GM23338 (cell line): ENCODE measurements around the gene GPC6.

Experiments used
- CREB1 ChIP-seq: fragments of 250-450 bp; sonication (Bioruptor Pico); IDR thresholded peaks from 2 replicates; pipeline ENCODE4 v1.5.0; 2020; ENCODE audit warnings: low read depth, mild to moderate bottlenecking, moderate library complexity
- EZH2 ChIP-seq: fragments of 200-600 bp; sonication (generic); IDR thresholded peaks from one replicate; pipeline ENCODE4 v1.8.0; 2017; ENCODE audit warnings: antibody characterized with exemption, mild to moderate bottlenecking, low read depth; ENCODE audit not compliant: unreplicated experiment
- EZH2phosphoT487 ChIP-seq: fragments of 200-600 bp; sonication (generic); IDR thresholded peaks from one replicate; pipeline ENCODE4 v1.8.1; 2018; ENCODE audit warnings: antibody characterized with exemption; ENCODE audit not compliant: unreplicated experiment
- JUNB ChIP-seq: IDR thresholded peaks from one replicate; pipeline ENCODE4 v1.6.1; 2016; ENCODE audit warnings: antibody characterized with exemption; ENCODE audit not compliant: unreplicated experiment
- NANOG ChIP-seq: IDR thresholded peaks from 2 replicates; pipeline ENCODE4 v1.6.1; 2016; ENCODE audit warnings: antibody characterized with exemption, borderline replicate concordance
- POLR2AphosphoS5 ChIP-seq: IDR thresholded peaks from 2 replicates; pipeline ENCODE4 v1.6.1; 2016; ENCODE audit warnings: antibody characterized with exemption, low read depth
- ZNF114 ChIP-seq: fragments of 250-450 bp; sonication (Bioruptor Pico); IDR thresholded peaks from 2 replicates; pipeline ENCODE4 v1.5.0; 2020; ENCODE audit warnings: mild to moderate bottlenecking, moderate library complexity
- ZNF331 ChIP-seq: fragments of 250-450 bp; sonication (Bioruptor Pico); IDR thresholded peaks from 2 replicates; pipeline ENCODE4 v1.5.0; 2020; ENCODE audit warnings: low read depth, mild to moderate bottlenecking, moderate library complexity
- TF ChIP-seq, protein P1 (sequence below), 2 experiments: fragments of 200-600 bp in 1 of 2; sonication (generic) in 1 of 2; conservative IDR thresholded peaks; 2 replicates each; pipeline versions ENCODE4 v1.5.1 to v1.6.1; 2016 to 2017; ENCODE audit warnings: antibody characterized with exemption in 2 of 2, low read depth in 2 of 2, mild to moderate bottlenecking in 2 of 2, moderate library complexity in 1 of 2
- TF ChIP-seq, protein P2 (sequence below): IDR thresholded peaks from one replicate; pipeline ENCODE4 v1.6.1; 2018; ENCODE audit warnings: antibody characterized with exemption; ENCODE audit not compliant: unreplicated experiment
- TF ChIP-seq, protein P3 (sequence below): IDR thresholded peaks from 2 replicates; pipeline ENCODE4 v1.6.1; 2016; ENCODE audit warnings: antibody characterized with exemption

DNA sequence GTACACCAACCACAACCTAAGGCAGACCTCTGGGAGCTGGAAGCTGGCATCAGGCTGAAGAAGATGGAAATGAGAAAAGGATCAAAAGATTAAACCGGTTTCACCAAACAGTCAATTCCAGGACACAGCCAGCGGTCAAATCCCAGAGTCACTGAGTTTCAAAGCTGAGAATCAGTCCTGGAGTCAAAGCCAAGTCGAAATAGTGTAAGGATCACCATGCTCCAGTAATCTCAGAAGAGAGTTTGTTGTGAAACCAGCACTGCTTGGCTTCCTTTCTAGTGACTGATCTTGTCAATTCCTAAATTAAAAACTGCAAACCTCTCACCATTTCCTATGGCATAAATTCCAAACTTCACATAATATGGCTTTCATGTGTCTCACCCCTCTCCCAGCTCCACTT lies 198.8 kb downstream of the GPC6 start:
- TF ChIP-seq POLR2AphosphoS5: no peak
- TF ChIP-seq EZH2: no peak
- TF ChIP-seq, protein P1, sequence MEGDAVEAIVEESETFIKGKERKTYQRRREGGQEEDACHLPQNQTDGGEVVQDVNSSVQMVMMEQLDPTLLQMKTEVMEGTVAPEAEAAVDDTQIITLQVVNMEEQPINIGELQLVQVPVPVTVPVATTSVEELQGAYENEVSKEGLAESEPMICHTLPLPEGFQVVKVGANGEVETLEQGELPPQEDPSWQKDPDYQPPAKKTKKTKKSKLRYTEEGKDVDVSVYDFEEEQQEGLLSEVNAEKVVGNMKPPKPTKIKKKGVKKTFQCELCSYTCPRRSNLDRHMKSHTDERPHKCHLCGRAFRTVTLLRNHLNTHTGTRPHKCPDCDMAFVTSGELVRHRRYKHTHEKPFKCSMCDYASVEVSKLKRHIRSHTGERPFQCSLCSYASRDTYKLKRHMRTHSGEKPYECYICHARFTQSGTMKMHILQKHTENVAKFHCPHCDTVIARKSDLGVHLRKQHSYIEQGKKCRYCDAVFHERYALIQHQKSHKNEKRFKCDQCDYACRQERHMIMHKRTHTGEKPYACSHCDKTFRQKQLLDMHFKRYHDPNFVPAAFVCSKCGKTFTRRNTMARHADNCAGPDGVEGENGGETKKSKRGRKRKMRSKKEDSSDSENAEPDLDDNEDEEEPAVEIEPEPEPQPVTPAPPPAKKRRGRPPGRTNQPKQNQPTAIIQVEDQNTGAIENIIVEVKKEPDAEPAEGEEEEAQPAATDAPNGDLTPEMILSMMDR (conservative IDR thresholded peaks at IDR 0.05; ENCODE audit: low read depth in 2 of 2): no peak
- TF ChIP-seq, protein P2, sequence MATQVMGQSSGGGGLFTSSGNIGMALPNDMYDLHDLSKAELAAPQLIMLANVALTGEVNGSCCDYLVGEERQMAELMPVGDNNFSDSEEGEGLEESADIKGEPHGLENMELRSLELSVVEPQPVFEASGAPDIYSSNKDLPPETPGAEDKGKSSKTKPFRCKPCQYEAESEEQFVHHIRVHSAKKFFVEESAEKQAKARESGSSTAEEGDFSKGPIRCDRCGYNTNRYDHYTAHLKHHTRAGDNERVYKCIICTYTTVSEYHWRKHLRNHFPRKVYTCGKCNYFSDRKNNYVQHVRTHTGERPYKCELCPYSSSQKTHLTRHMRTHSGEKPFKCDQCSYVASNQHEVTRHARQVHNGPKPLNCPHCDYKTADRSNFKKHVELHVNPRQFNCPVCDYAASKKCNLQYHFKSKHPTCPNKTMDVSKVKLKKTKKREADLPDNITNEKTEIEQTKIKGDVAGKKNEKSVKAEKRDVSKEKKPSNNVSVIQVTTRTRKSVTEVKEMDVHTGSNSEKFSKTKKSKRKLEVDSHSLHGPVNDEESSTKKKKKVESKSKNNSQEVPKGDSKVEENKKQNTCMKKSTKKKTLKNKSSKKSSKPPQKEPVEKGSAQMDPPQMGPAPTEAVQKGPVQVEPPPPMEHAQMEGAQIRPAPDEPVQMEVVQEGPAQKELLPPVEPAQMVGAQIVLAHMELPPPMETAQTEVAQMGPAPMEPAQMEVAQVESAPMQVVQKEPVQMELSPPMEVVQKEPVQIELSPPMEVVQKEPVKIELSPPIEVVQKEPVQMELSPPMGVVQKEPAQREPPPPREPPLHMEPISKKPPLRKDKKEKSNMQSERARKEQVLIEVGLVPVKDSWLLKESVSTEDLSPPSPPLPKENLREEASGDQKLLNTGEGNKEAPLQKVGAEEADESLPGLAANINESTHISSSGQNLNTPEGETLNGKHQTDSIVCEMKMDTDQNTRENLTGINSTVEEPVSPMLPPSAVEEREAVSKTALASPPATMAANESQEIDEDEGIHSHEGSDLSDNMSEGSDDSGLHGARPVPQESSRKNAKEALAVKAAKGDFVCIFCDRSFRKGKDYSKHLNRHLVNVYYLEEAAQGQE: no peak
- TF ChIP-seq EZH2phosphoT487: no peak
- TF ChIP-seq JUNB: no peak
- TF ChIP-seq CREB1: no peak
- TF ChIP-seq, protein P3, sequence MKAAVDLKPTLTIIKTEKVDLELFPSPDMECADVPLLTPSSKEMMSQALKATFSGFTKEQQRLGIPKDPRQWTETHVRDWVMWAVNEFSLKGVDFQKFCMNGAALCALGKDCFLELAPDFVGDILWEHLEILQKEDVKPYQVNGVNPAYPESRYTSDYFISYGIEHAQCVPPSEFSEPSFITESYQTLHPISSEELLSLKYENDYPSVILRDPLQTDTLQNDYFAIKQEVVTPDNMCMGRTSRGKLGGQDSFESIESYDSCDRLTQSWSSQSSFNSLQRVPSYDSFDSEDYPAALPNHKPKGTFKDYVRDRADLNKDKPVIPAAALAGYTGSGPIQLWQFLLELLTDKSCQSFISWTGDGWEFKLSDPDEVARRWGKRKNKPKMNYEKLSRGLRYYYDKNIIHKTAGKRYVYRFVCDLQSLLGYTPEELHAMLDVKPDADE: no peak
- TF ChIP-seq NANOG: no peak
- TF ChIP-seq ZNF114: no peak
- no peak for TF ChIP-seq ZNF331 (CRISPR knock-in tag)
